GM18861 (cell line): Measurements from ENCODE around the gene MICA.
A peak's percentile ranks its signal among the peaks of the same experiment; 100 is the strongest.
"Not testable (repeated sequence)": the region's sequence is repeated elsewhere in the genome, so short reads cannot be mapped to it uniquely, and the experiment has no call there.

Experiments
- ATAC-seq: cut with Tn5 transposase; IDR thresholded peaks from one replicate; pipeline ENCODE4 v1.9.1; 2021; ENCODE audit not compliant: unreplicated experiment

The MICA gene

DNA sequence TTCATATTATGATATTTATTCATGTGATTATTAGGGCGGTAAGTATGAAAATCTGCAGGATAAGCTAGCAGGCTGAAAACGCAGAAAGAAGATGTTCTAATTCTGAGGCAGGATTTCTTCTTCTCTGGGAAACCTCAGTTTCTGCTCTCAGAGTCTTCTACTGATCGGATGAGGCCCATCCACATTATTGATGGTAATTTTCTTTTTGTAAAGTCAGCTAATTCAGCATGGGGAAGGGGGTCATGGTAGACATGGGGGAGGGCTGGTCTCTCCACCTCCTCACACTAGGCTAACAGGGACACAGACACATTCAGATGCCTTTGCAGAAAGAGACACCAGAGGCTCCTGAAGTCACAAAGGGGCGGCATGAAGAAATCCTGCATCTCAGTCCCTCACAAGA is 21.7 kb upstream of the MICA start:
- no peak for ATAC-seq

GRCh38 chr6:31383149-31383548 is 20.2 kb upstream of the MICA start:
- ATAC-seq = no peak

DNA sequence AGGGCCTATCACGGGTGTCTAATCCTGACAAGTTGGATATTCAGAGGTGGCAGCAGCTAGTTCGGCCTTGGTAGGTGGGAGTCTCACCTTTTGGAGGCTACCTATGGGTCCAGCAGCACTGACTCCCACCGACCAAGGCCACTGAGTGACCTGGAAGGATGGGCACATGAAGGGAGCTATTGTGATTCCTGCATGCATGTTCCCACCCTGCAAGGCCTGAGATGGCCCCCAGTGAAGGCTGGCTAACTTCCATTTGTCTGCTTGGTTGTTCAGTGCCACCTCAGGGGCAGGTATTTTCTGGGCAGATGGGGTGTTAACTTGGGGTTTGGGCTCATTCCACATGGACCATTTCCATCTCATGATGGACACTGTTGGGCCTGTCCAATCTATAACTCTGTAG is 18.4 kb upstream of the MICA start:
- ATAC-seq = no peak

DNA sequence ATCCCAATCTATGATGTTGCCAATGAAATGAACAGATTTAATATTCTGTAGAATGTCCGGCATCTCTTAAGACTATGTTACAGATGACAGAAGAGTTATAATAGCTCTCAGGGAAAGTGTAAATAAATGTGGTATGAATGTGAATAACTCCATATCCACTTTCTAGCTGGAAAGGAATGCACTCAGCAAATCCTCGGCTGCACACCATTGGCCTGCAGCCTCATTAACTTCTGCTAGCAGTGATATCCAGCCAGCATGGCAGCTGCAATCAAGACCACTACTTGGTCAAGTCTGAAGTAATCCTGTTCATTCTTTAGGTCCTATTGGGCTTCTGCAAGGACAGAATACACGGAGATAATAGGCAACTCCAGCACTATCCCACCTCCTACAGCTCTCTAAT is 17.3 kb upstream of the MICA start:
- ATAC-seq = no peak

GRCh38 chr6:31386977-31387376 is 16.4 kb upstream of the MICA start:
- ATAC-seq = no peak

DNA sequence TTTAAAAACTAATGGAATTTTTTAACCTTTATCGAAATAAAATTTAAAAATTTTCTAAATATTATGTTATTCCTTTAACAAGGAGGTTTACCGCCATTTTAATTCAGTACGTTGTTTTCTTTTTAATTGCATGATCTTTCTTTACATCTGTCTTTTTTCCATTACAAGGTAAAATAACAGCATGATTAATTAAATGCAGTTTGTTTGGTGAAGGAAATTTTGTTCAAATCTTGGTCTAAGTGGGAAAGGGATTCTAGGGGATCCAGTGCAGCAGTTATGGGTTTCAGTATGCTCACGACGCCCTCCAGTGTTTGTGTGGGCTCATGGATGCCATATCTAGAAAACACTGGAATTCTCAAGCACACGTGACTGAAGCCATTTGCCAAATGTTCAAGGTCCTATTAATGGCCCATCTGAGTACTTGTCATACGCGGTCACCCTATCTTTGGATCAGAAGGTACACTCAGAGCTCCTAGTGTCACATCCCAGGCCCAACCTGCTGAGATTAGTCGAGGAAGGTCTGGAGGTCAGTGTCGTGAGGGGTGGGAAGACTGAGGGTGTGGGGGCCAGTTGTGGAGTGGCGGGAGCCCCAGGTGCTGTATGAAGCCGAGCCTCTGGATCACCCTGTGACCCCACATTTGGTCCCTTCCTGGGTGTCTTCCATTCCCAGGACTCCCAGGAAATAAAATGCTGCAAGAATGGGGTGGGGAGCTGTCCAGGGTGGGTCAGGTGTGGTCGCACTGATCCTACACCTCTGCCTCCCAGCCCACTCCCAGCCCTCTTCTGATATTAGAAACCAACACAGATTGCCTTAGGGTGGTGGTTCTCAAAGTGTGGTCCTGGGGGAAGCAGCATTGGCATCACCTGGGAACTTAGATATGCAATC is 14.2 kb upstream of the MICA start:
- ATAC-seq = not testable (repeated sequence)

- ATAC-seq = not testable (repeated sequence)
Observed at GRCh38 chr6:31389802-31390132, 13.6 kb upstream of the MICA start.

DNA sequence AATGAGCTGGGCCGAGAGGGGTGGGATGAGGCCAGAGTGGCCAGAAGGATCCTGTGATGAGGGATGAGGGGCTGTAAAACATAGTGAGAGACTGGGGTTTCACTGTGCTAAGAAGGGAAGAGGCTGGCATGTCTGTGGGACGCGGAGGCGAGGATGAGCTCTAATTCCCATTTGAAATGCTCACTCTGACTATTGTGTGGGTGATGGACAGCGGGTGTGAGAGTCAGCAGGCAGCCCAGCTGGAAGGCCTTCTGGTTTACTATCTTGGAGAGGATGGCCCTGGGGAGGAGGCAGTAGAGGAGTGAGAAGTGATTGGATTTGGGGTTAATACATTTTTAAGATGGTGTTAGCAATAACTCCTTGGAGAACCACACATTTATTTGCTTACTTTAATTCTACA is 9.5 kb upstream of the MICA start:
- no peak for ATAC-seq

DNA sequence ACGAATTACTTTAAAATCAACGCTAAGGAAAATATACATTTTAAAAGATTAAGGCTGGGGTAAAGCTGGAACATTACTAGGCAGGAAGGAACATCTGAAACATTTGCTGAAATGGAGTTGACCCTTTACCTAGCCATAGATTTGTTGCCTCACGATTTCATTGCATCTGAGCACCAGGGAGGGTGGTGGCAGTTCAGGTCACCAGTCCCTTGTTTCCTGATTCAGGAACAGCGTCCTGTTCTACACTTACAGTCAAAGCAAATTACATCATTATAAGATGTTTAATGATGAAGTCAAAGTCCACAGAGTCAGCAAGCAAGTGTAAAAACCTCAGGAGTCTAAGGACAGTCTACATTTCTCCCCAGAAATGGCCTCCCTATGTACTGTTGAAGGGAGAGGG is 9.0 kb upstream of the MICA start:
- no peak for ATAC-seq

DNA sequence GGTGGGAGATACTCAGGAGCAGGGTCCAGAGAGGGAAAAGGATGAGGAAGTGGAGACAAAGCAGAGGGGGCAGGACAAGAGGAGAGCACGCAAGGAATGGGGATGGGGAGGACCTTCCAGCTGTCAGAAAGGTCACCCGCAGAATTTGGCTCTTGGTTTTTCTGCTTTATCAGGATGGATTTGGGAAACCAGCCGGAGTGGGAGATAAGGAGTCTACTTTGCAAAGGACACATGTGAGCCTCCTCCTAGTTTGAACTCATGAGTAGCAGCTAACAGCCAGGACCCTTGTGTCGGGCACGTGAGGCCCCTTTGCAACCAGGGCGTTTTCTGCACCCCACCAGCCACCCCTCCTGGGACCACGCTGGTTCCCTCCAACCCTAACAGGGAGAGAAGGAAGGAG is 7.6 kb upstream of the MICA start:
- ATAC-seq = no peak

DNA sequence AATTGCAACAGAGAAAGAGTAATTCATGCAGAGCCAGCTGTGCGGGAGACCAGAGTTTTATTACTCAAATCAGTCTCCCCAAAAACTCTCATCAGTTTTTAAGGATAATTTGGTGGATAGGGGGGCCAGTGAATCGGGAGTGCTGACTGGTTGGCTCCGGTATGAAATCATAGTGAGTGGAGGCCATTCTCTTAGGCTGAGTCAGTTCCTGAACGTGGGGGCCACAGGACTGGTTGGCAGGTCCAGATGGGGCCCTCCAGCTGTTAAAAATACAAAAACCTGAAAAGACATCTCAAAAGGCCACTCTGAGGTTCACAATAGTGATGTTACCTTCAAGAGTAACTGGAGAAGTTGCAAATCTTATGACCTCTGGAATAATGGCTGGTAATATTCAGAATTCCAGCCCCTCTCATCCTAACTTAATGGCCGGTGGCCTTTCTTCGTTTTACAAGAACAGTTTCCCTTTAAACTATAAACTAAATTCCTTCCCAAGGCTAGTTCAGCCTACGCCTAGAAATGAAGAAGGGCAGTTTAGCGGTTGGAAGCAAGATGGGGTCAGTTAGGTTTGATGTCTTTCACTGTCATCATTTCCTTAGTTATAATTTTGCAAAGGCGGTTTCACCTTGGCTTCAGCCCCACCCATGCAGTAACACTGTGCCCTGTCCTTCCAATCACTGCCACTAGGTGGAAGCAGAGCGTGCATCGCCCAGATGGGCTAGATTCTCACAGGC is 6.8 kb upstream of the MICA start:
- ATAC-seq = no peak

- not testable (repeated sequence) for ATAC-seq
Observed at GRCh38 chr6:31397153-31397499, 6.3 kb upstream of the MICA start.

DNA sequence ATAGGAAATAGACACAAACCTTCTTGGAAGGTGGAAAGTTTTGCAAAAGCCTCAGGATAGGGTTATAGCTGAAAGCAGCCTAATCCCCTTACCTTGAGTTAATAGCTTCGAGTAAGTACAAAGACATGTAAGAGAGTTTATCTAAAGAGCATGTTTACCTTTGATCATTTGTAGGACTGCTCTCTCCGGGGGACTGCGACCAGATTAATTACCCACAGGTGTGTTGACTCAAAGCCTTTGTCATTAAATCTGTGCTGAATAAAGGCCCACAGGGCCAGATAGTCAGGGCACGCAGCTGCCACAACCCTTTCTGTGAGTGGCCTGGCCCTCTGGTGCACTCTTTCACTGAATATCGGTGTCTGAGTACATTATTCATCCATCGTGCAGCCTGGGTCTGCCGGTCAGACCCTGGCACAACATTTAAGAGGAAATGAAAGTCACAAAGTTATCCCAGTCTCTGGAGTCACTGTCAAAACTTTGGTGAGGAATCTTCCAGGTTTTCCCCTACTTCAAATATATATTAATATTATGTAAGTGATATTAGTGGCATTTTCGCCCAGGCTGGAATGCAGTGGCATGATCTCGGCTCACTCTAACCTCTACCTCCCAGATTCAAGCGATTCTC is 5.4 kb upstream of the MICA start:
- no peak for ATAC-seq

DNA sequence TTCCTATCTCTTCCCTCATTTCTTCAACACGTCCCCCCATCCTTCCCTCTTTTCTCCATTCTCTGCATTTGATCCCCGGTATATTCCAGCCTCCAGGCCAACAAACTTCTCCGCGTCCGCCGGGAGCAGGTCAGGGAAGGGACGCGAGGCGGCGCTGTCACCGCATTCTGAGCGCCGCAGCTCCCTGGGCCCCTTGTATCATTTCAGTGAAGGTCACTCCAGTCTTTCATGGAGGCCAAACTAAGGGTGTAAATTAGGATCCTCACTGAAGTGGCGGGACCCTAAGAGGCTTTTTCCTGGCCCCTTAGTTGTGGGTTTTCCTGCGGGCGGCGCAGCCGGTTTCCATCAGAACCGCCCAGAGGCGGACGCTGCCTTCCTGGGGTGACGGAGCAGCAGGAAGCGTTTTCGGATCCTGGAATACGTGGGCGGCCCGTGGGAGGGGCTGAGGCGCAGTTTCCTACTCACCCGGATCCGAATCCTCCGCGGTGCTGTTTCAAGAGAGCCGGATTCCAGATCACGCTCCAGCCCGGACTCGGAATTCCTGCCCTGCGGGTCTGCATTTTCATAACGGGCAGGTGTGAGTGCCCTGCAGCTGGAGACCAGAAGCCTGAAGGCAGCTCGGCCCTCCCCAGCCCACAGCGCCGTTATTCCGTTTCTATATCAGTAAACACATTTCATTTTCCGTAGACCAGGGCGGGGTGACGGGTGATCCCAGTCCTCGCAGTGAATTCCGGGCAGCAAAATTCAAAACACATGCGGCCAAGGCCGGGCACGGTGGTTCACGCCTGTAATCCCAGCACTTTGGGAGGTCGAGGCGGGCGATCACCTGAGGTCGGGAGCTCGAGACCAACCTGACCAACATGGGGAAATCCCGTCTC is 3.6 kb upstream of the MICA start:
- ATAC-seq = no peak

DNA sequence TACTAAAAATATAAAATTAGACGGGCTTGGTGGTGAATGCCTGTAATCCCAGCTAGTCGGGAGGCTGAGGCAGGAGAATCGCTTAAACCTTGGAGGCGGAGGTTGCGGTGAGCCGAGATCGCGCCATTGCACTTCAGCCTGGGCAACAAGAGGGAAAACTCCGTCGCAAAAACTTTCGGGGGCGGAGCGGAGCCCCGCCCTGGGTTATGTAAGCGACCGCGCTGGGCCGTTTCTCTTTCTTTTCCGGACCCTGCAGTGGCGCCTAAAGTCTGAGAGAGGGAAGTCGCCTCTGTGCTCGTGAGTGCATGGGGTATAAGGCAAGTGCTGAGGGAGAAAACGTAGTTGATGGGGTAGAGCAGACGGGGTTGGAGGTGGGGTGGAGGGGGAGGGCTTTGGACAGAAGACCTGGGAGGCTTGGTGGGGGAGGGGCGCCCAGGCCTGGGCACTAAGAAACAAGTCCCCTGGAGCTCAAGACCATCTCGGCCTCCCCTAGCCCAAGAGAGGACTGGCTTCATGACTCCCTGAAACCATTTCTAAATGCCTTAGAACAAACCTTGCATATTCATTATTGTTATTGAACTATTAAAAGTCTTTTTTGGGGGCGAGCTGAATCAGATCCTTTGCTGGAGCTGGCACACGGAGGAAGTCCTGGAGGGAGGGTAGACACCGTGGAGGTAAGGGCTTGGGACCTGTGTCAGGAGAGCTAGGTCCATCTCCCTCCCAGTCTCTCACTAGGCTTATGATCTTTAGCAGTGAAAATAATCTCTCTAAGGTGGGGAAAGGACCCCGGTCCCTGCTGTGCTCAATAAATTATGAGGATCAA is 2.7 kb upstream of the MICA start:
- ATAC-seq = no peak

GRCh38 chr6:31401403-31401802 is 2.0 kb upstream of the MICA start:
- ATAC-seq = no peak

GRCh38 chr6:31402324-31403282 is 792 bp upstream of the MICA start:
- peak; percentile 2 for ATAC-seq

GRCh38 chr6:31404061-31404364 is 618 bp downstream of the MICA start:
- ATAC-seq = not testable (repeated sequence)

DNA sequence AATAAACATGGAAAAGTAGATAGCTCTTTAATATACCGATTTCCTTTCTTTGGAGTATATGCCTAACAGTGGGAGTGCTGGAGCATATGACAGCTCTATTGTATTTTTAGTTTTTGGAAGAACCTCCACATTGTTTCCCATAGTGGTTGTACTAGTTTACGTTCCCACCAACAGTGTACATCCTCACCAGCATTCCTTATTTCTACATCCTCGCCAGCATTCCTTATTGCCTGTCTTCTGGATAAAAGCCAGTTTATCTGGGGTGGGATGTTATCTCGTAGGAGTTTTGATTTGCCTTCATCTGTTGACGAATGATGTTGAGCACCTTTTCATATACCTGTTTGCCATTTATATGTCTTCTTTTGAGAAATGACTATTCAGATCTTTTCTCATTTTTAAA is 2.6 kb downstream of the MICA start:
- ATAC-seq = no peak
